Measurements from ENCODE around the gene FN1.

FN1 gene

GRCh38 chr2:215382011-215382410 is 53.9 kb downstream of the FN1 start:
- DNase-seq, result no peak

GRCh38 chr2:215380699-215381098 is 55.2 kb downstream of the FN1 start:
- DNase-seq, result no peak

DNA sequence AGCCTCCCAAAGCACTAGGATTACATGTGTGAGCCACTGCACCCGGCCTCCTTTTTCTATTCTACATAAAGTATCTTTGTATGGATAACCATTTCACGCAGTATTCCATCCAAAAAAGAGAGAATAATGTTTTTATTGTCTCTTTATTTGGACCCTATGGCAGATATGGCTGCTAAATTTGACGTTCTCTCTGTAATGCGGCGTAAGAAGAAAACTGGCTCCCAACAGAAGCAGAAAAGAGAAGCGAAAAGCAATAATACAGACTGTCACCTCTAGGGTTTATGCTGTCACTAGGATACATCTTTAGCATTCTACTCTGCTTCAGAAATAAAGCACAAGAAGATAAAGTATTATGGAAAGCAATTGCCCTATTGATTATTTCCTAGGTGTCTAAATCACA is 55.9 kb downstream of the FN1 start:
- no peak for DNase-seq

- DNase-seq, result no peak
These were observed 56.8 kb downstream of the FN1 start for GRCh38 chr2:215379039-215379438.

DNA sequence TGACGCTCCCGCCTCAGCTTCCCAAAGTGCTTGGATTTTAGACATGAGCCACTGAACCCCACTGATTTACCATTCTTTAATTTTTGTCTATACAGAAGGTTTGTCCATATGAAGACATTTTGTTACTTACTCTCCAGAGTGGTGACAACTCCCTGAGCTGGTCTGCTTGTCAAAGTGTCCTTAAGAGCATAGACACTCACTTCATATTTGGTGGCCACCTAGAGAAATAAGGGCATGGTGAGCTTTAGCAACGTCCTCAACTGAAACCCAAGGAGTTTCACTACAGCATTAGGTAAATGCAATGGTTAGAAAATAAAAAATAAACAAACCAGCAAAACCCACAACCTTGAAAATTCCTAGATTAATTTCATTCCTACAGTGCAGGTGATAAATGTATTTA is 57.8 kb downstream of the FN1 start:
- no peak for DNase-seq

GRCh38 chr2:215377283-215377682 is 58.6 kb downstream of the FN1 start:
- DNase-seq, result no peak

DNA sequence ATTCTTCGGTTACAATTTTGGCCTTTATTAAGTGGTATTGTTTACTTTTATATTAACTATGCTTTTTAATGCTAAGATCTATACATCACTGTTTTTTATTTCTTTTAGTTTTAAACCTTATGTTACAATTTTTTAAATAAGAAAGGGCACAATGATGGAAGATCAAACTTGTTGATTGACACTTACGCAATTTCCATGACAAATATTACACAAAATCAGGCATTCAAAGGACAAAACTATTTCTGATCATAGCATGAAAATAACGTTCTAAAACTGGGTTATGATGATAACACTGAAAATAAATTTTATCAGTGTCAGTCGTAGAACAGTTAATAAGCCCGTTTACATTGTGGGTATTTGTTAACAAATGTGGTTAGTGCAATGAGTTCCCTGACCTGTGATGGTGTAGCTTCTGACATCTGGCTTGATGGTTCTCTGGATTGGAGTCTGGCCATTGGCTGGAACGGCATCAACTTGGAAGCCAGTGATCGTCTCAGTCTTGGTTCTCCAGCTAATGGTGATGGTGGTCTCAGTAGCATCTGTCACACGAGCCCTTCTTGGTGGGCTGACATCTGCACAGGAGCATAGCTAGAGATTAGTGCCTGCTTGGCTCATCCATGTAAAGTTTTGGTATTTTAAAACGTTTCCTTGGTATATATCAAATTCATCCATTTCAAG is 59.6 kb downstream of the FN1 start:
- DNase-seq, result no peak

DNA sequence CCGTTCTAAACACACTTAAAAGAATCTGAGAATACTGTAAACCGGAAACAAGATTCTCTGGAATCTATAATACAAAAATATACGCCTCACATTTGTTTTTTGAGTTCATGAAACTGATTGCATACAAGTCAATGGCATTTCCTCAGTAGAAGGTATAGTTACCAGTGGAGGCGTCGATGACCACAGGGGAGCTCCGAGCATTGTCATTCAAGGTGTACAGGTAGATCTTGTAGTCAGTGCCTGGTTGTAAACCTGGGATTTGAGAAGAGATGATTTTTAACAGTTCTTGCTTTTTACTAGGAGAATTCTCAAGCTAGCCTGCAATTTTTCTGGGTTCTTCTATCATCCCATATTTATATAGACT is 60.4 kb downstream of the FN1 start:
- no peak for DNase-seq

- DNase-seq, result no peak
These were observed 61.0 kb downstream of the FN1 start for GRCh38 chr2:215374642-215375466.

DNA sequence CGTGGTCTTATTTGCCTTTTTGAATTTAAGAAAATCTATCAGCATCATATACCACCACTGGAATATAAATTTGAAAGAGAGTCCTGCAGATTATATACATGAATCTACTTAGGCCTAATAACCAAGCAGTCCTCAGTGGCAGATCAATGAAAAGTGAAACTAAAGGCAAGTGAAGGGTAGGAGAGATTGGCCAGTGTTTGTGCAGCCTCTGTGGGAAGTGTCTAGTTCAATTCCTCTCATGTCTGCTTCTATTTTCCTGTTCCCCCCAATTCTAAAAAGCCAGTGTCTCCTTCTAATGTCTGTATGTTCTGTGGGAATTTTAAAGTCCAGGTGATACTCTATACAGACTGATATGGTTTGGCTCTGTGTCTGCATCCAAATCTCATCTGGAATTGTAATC is 61.9 kb downstream of the FN1 start:
- DNase-seq, result no peak

GRCh38 chr2:215372968-215373649 is 62.8 kb downstream of the FN1 start:
- no peak for DNase-seq

GRCh38 chr2:215371915-215372897 is 63.7 kb downstream of the FN1 start:
- no peak for DNase-seq

- no peak for DNase-seq
These were observed 65.5 kb downstream of the FN1 start for GRCh38 chr2:215370112-215370965.

- no peak for DNase-seq
These were observed 66.6 kb downstream of the FN1 start for GRCh38 chr2:215369181-215369760.

GRCh38 chr2:215368493-215368809 is 67.4 kb downstream of the FN1 start:
- no peak for DNase-seq

DNA sequence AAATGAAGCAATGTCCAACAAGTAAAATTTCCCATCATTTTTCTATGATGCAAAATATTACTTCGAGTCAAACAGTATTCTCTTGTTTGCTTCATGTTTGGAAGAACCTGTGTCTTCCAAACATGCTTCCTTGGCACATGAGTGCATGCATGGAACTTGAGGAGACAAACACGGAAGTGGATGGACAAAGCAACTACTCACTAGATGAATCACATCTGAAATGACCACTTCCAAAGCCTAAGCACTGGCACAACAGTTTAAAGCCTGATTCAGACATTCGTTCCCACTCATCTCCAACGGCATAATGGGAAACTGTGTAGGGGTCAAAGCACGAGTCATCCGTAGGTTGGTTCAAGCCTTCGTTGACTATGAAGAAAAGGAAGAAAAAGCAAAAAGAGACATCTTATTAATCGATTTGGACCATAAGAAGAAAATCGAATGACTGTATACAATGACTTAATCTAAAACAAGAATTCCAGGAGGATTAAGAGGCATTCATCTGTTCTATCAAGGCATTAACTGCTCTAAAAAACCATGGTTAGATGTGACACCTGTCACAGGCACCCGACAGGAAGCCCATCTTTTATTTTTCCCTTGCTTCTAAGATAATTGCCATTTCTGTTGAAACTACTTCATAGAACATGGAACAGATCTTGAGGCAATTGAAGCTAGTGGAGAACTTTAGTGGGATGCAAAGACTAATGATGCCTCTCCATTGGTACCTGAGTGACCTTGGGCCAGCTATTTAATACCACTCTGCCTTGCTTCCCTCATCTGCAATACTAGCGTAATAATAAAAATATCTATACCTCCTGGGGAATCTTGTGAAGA is 68.0 kb downstream of the FN1 start:
- DNase-seq, result no peak

- DNase-seq, result no peak
These were observed 69.3 kb downstream of the FN1 start for GRCh38 chr2:215366440-215367032.

- no peak for DNase-seq
These were observed 70.6 kb downstream of the FN1 start for GRCh38 chr2:215365184-215365658.

GRCh38 chr2:215364157-215365155 is 71.4 kb downstream of the FN1 start:
- no peak for DNase-seq

Measured in NCI-H2227 treated with DMSO at 0.1 percent for 48 hours (cell line).